ENCODE results near the gene CCDC68. TPM values are rescaled to one million over a fixed set of nuclear protein-coding genes. Genes with fewer than 3 reads are reported as not detected.

The CCDC68 gene
- total and polyA plus RNA-seq, 2 of the 4 experiments (the other 2 are of a cell fraction): 0.46 to 0.54 TPM

DNA sequence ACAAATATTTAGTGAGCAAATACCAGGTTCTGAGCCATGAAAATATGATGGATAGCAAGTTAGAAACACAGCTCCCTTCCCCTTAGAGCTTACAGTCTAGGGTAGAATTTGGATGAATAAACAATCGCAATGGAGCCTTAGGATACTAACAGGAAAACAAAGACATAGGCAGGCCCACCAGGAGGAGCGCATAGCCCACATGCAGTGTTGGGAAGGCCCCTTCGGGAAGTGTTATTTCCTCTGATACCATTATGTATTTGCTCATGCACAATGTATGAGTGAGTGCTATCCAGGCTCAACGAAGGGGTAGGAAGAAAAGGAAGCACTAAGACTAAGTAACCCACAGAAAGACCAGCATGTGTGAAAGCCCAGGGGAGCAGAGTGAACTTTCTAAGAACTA lies 76.9 kb downstream of the CCDC68 start:
- no TSS peak for BruUV-seq (replicated peaks)
- no peak for DNase-seq
- no peak overlapping the region for H3K14ac ChIP-seq (replicated peaks; ENCODE audit: low read depth, low read length)
- no peak overlapping the region for H3K9ac ChIP-seq (ENCODE audit: low read depth, low read length)
- no CpG with 5 or more reads among the region's 4 CpGs for WGBS, 2 experiments (ENCODE audit: extremely low coverage in 2 of 2, insufficient read length in 1 of 2)
- no peak overlapping the region for H3K56ac ChIP-seq (ENCODE audit: extremely low read depth, insufficient read depth, low read length)
- TF ChIP-seq SMC3 (IDR thresholded peaks at IDR 0.05; ENCODE audit: low read depth, low read length): no peak
- TF ChIP-seq RCOR1 (IDR thresholded peaks at IDR 0.05; ENCODE audit: insufficient replicate concordance, low read length): no peak
- TF ChIP-seq, protein P1, sequence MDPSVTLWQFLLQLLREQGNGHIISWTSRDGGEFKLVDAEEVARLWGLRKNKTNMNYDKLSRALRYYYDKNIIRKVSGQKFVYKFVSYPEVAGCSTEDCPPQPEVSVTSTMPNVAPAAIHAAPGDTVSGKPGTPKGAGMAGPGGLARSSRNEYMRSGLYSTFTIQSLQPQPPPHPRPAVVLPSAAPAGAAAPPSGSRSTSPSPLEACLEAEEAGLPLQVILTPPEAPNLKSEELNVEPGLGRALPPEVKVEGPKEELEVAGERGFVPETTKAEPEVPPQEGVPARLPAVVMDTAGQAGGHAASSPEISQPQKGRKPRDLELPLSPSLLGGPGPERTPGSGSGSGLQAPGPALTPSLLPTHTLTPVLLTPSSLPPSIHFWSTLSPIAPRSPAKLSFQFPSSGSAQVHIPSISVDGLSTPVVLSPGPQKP (IDR thresholded peaks at IDR 0.05; ENCODE audit: borderline replicate concordance, low read depth, low read length): no peak
- no peak for TF ChIP-seq CTCF (conservative IDR thresholded peaks at IDR 0.05; ENCODE audit: low read depth, low read length)
- no peak for TF ChIP-seq BHLHE40 (IDR thresholded peaks at IDR 0.05; ENCODE audit: low read depth, low read length)
- no peak for TF ChIP-seq NFE2L2 (IDR thresholded peaks at IDR 0.05; ENCODE audit: low read depth, low read length)
- TF ChIP-seq CEBPB (IDR thresholded peaks at IDR 0.05; ENCODE audit: low read depth, low read length): no peak
- TF ChIP-seq MXI1 (IDR thresholded peaks at IDR 0.05; ENCODE audit: borderline replicate concordance, low read depth, low read length): no peak
- TF ChIP-seq MAFK (IDR thresholded peaks at IDR 0.05; ENCODE audit: low read depth, low read length): no peak
- no peak for TF ChIP-seq FOS (IDR thresholded peaks at IDR 0.05; ENCODE audit: low read depth, low read length)
- TF ChIP-seq, protein P2, sequence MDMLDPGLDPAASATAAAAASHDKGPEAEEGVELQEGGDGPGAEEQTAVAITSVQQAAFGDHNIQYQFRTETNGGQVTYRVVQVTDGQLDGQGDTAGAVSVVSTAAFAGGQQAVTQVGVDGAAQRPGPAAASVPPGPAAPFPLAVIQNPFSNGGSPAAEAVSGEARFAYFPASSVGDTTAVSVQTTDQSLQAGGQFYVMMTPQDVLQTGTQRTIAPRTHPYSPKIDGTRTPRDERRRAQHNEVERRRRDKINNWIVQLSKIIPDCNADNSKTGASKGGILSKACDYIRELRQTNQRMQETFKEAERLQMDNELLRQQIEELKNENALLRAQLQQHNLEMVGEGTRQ (IDR thresholded peaks at IDR 0.05; ENCODE audit: low read depth, low read length): no peak
- TF ChIP-seq MAZ (IDR thresholded peaks at IDR 0.05; ENCODE audit: borderline replicate concordance, low read depth, low read length): no peak
- no peak for TF ChIP-seq CHD1 (IDR thresholded peaks at IDR 0.05; ENCODE audit: low read depth, low read length)
- TF ChIP-seq RFX5 (IDR thresholded peaks at IDR 0.05; ENCODE audit: low read depth, low read length): no peak
- TF ChIP-seq POLR2A (IDR thresholded peaks at IDR 0.05; ENCODE audit: low read depth, low read length): no peak
- no peak for TF ChIP-seq RAD21 (IDR thresholded peaks at IDR 0.05; ENCODE audit: low read length)
- peaks cover 4% of the 10 kb centered on the region; the same call in 1 of the 2 replicates for H3K4me1 ChIP-seq (ENCODE audit: control insufficient read depth, insufficient read depth, low read length)
- CTCF ChIA-PET: no interaction called here
- no peak overlapping the region for H2AK5ac ChIP-seq (ENCODE audit: low read depth, low read length)
- ATAC-seq (ENCODE audit: low read depth): no peak
- H3K79me1 ChIP-seq (ENCODE audit: low read depth in 1 of 2, low read length in 2 of 2): no peaks in the 10 kb centered on the region
- no peaks in the 10 kb centered on the region for H4K20me1 ChIP-seq (ENCODE audit: insufficient read depth, low read length)
- no peaks in the 10 kb centered on the region for H3K9me3 ChIP-seq (ENCODE audit: control insufficient read depth, insufficient read depth, low read length)
- H4K8ac ChIP-seq (ENCODE audit: low read depth in 2 of 2, low read length in 2 of 2): no peak overlapping the region
- H3K23ac ChIP-seq (ENCODE audit: low read depth, low read length): no peak overlapping the region
- no peak overlapping the region for H4K91ac ChIP-seq (ENCODE audit: insufficient read depth, low read depth, low read length)
- H2BK15ac ChIP-seq (ENCODE audit: low read depth, low read length): no peak overlapping the region
- H2BK120ac ChIP-seq (ENCODE audit: low read depth, low read length): no peak overlapping the region
- H3K18ac ChIP-seq (ENCODE audit: low read depth, low read length): no peak overlapping the region
- H3K27me3 ChIP-seq (ENCODE audit: control insufficient read depth, insufficient read depth, low read length): no peaks in the 10 kb centered on the region
- H3K9me1 ChIP-seq (ENCODE audit: insufficient read depth, low read length): no peaks in the 10 kb centered on the region
- dilution Hi-C loops (cut with HindIII; ENCODE audit: low sequenced_read_pairs, unreplicated experiment): no loop called here
- no peak overlapping the region for H3K27ac ChIP-seq (ENCODE audit: insufficient read depth, low read length)
- H3K4ac ChIP-seq (ENCODE audit: low read depth, low read length): no peak overlapping the region
- H2AFZ ChIP-seq (replicated peaks; ENCODE audit: low read length, poor library complexity): no peak overlapping the region
- intact Hi-C loops (cut with micrococcal nuclease): no loop called here
- no peak overlapping the region for H3K4me2 ChIP-seq (ENCODE audit: low read depth, low read length)
- no peak overlapping the region for H4K5ac ChIP-seq (ENCODE audit: low read depth, low read length)
- no peak overlapping the region for H2BK5ac ChIP-seq (ENCODE audit: low read depth, low read length, poor library complexity, severe bottlenecking)
- POLR2A ChIA-PET (ENCODE audit: unreplicated experiment): no interaction called here
- in situ Hi-C loops (cut with MboI; ENCODE audit: low sequenced_read_pairs): no loop called here
- no peak overlapping the region for H2BK20ac ChIP-seq (ENCODE audit: low read depth, low read length)
- H3K4me3 ChIP-seq (ENCODE audit: insufficient read depth, low read depth, low read length): no peak overlapping the region
- H3K36me3 ChIP-seq (ENCODE audit: control insufficient read depth, insufficient read depth, low read length): no peaks in the 10 kb centered on the region
- no peak overlapping the region for H2AK9ac ChIP-seq (replicated peaks; ENCODE audit: low read depth, low read length, poor library complexity)

Data from IMR-90 (cell line).